GM23338 (cell line): ENCODE measurements around the gene L3MBTL1.
A peak's percentile ranks its signal among the peaks of the same experiment; 100 is the strongest.

Experiments used
- EZH2 ChIP-seq: fragments of 200-600 bp; sonication (generic); IDR thresholded peaks from one replicate; pipeline ENCODE4 v1.8.0; 2017; ENCODE audit warnings: antibody characterized with exemption, mild to moderate bottlenecking, low read depth; ENCODE audit not compliant: unreplicated experiment
- EZH2phosphoT487 ChIP-seq: fragments of 200-600 bp; sonication (generic); IDR thresholded peaks from one replicate; pipeline ENCODE4 v1.8.1; 2018; ENCODE audit warnings: antibody characterized with exemption; ENCODE audit not compliant: unreplicated experiment
- POLR2AphosphoS5 ChIP-seq: IDR thresholded peaks from 2 replicates; pipeline ENCODE4 v1.6.1; 2016; ENCODE audit warnings: antibody characterized with exemption, low read depth
- STAT1 ChIP-seq: IDR thresholded peaks from one replicate; pipeline ENCODE4 v1.6.1; 2016; ENCODE audit warnings: antibody characterized with exemption; ENCODE audit not compliant: unreplicated experiment
- ZNF114 ChIP-seq: fragments of 250-450 bp; sonication (Bioruptor Pico); IDR thresholded peaks from 2 replicates; pipeline ENCODE4 v1.5.0; 2020; ENCODE audit warnings: mild to moderate bottlenecking, moderate library complexity
- TF ChIP-seq, protein P1 (sequence below), 2 experiments: fragments of 200-600 bp in 1 of 2; sonication (generic) in 1 of 2; conservative IDR thresholded peaks; 2 replicates each; pipeline versions ENCODE4 v1.5.1 to v1.6.1; 2016 to 2017; ENCODE audit warnings: antibody characterized with exemption in 2 of 2, low read depth in 2 of 2, mild to moderate bottlenecking in 2 of 2, moderate library complexity in 1 of 2
- TF ChIP-seq, protein P2 (sequence below): IDR thresholded peaks from one replicate; pipeline ENCODE4 v1.6.1; 2018; ENCODE audit warnings: antibody characterized with exemption; ENCODE audit not compliant: unreplicated experiment

DNA sequence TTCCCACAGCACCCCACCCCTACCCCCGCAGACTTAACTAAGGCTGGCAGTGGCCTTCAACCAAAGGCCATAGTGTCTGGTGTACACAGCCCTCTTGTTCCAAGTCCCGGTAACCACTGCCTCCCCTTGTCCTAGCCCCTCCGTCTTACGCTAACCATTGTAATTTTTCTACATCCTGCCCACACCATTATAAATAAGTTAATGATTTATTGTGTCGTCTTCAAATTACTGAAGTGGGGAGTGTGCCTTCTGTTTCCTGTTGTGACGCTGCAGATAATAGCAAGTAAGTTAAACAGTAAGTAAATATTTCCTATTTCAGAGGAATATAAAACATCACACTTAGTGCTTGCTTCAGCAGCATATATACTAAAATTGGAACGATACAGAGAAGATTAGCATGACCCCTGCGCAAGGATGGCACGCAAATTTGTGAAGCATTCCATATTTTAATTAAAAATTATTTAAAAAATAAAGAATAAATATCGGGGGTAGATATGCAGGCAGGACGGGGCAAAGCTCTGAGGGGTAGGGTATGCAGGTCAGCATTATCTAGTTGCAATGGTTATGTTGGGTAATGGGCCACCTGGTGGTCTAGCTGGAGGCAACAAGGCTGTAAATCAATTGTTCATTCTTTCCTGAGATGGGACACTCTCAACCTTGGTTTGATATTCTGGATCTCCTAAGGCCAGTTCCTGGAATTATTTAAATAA, 34.7 kb upstream of the L3MBTL1 start:
- TF ChIP-seq, protein P1, sequence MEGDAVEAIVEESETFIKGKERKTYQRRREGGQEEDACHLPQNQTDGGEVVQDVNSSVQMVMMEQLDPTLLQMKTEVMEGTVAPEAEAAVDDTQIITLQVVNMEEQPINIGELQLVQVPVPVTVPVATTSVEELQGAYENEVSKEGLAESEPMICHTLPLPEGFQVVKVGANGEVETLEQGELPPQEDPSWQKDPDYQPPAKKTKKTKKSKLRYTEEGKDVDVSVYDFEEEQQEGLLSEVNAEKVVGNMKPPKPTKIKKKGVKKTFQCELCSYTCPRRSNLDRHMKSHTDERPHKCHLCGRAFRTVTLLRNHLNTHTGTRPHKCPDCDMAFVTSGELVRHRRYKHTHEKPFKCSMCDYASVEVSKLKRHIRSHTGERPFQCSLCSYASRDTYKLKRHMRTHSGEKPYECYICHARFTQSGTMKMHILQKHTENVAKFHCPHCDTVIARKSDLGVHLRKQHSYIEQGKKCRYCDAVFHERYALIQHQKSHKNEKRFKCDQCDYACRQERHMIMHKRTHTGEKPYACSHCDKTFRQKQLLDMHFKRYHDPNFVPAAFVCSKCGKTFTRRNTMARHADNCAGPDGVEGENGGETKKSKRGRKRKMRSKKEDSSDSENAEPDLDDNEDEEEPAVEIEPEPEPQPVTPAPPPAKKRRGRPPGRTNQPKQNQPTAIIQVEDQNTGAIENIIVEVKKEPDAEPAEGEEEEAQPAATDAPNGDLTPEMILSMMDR (conservative IDR thresholded peaks at IDR 0.05; ENCODE audit: low read depth in 2 of 2): peak; percentile 20 to 33; a peak in 2 of 4 replicates
- TF ChIP-seq STAT1 (no peak), EZH2 (no peak), POLR2AphosphoS5 (no peak), EZH2phosphoT487 (no peak), ZNF114 (CRISPR knock-in tag) (no peak)
- TF ChIP-seq, protein P2, sequence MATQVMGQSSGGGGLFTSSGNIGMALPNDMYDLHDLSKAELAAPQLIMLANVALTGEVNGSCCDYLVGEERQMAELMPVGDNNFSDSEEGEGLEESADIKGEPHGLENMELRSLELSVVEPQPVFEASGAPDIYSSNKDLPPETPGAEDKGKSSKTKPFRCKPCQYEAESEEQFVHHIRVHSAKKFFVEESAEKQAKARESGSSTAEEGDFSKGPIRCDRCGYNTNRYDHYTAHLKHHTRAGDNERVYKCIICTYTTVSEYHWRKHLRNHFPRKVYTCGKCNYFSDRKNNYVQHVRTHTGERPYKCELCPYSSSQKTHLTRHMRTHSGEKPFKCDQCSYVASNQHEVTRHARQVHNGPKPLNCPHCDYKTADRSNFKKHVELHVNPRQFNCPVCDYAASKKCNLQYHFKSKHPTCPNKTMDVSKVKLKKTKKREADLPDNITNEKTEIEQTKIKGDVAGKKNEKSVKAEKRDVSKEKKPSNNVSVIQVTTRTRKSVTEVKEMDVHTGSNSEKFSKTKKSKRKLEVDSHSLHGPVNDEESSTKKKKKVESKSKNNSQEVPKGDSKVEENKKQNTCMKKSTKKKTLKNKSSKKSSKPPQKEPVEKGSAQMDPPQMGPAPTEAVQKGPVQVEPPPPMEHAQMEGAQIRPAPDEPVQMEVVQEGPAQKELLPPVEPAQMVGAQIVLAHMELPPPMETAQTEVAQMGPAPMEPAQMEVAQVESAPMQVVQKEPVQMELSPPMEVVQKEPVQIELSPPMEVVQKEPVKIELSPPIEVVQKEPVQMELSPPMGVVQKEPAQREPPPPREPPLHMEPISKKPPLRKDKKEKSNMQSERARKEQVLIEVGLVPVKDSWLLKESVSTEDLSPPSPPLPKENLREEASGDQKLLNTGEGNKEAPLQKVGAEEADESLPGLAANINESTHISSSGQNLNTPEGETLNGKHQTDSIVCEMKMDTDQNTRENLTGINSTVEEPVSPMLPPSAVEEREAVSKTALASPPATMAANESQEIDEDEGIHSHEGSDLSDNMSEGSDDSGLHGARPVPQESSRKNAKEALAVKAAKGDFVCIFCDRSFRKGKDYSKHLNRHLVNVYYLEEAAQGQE: no peak
